GM10847 (cell line): ENCODE results near the gene ANK3.

Experiments used
- POLR2A ChIP-seq: IDR thresholded peaks from 2 replicates; pipeline ENCODE4 v1.6.1; 2011; ENCODE audit not compliant: insufficient read length; ENCODE audit errors: extremely low read depth

ANK3 gene

DNA sequence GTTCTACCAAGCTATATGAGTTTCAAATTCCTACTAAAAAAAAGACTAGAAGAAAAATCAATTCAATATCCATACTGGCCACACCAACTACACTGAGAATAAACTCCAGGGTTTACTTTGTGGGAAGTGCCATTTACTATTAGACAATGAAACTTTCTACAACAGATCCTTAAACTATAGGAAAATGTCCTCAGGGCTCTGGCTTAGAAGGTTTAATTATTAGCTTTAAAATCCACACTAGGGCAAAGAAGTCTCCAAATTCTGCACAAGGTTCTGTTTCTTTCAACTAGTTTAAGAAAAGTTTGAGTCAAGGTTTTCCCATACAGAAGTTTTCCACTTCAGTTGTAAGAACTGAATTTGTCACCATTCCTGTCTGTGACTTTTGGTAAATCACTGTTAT, 251.6 kb downstream of the ANK3 start:
- no peak for TF ChIP-seq POLR2A

- no peak for TF ChIP-seq POLR2A
Measured at GRCh38 chr10:60137292-60137992, 252.2 kb downstream of the ANK3 start.

DNA sequence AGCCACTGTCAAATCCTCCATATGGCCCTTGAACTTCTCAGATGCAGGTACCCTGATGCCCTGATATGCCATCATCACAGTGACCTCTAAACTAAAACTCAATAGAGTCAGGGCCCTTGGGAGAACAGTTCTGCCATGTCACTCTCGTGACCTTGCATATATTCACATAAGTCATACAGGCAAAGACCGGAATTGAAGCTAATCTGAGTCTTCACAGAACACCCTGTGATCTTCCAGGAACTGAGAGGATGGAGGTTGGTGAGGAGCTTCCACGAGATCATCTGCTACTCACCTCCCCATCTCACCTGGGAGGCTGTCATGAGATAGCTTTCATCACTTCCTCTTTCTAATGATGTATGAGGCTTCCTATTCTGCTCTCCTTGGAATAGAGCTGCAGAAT, 254.7 kb downstream of the ANK3 start:
- TF ChIP-seq POLR2A, result no peak

DNA sequence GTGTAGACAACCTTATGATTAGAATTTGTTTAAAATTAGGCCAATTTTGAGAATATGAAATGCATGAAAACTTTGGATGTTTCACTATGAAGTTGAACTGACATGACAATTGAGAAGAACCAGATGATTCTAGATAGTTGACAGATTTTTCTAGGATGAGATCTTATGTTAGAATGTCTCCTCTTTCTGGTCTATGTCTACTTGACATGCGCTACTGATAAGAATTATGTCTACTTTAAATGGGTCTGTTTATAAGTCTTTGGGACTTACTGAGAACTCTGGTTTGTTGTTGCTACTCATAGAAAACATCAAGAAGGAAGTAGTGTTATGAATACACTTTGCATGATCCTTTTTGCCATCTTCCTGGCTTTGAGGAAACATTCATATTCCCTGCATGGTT, 255.1 kb downstream of the ANK3 start:
- TF ChIP-seq POLR2A, result no peak

DNA sequence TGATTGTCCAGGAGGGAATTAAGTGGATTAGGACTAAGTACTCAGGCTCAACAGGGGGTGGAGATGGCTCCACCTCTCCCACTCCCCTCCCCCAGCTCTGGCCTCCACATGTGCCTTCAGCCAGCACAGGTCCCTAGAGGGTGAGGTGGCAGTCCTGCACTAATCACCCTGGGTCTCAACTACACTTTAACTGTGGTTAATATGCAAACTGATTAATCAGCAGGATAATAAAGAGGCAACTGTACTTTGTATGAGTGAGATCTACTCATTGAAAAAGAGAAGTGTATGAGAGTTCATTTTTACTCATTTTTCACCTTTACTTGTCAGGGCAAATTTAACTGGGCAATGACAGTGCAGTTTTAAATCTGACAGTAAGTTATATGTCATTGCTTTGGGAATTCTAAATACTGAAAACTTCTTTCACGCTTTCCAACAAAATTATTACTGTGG, 259.5 kb downstream of the ANK3 start:
- no peak for TF ChIP-seq POLR2A

DNA sequence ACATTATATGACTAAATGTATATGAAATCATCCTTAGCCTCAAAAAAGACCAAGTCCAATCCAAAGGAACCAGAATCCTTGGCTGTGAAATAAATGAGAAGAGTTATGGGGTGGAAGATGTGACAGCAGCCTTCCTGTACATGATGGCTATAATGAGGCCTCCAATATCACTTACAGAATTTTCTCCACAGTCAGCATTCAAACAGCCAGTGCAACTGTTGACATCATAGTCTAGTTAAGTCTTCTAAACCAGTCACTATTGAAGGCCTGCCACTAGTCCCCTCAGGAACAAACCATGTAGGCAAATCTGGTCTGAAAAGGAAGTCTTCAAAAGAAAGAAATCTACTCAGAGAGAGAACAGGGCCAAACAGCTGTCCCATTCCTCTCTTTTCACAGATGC, 263.8 kb downstream of the ANK3 start:
- no peak for TF ChIP-seq POLR2A

GRCh38 chr10:60124536-60124935, 265.1 kb downstream of the ANK3 start:
- no peak for TF ChIP-seq POLR2A

GRCh38 chr10:60123668-60124067, 266.0 kb downstream of the ANK3 start:
- TF ChIP-seq POLR2A, result no peak

GRCh38 chr10:60123172-60123571, 266.5 kb downstream of the ANK3 start:
- TF ChIP-seq POLR2A, result no peak

DNA sequence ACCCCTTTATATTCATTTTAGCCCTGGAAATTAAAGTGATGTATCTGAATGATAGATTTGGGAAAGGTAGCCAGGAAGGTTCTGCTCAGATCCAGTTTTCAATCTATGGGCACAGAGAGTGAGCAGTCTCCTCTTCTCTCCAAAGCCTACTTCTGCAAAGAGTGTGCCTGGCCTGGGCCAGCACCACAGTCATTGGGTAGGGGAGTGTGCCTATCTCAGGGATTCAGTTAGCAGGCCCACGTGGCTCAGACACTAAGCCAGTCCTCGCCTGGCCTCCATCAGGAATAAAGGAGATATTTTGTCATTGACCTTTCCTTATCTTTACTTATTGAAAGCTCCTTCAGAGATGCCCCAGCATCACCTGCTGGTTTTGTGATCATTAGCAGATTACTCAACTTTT, 267.5 kb downstream of the ANK3 start:
- no peak for TF ChIP-seq POLR2A

DNA sequence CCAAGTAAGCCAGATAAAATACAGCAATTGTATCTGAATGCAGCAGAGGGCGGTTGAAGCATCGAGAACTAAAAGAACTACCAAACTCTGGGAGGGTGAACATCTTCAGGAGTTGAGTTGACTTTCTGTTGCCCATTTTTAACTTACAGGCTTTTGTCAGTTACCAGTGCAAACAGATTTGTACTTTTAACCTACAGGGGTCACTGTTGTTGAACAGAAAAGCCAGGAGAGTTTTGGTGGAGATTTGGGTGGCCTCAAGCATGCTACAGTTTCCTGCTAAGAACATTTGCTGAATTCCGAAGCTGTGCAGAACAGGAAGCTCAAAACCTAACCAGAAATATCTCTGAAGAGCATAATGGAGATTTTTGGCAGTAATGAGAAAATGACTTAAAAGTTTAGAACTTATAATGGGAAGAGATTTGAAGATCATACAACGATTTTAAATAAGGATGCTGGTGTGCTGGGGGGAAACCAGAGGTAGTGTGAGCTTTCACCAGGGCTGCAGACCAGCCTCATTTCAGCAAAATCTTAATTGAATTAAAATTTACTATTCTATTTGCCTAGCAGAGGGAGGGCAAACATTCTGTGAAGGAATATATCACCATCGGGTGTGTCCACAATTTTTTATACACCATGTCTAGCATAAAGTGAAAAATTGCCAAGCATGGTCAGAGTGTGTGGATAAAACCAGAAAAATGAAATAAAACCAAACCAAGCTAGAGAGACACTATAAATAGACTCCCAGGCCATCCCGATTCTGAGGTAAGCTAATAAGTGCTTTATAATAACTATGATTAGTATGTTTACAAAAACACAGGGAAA, 274.7 kb downstream of the ANK3 start:
- no peak for TF ChIP-seq POLR2A

DNA sequence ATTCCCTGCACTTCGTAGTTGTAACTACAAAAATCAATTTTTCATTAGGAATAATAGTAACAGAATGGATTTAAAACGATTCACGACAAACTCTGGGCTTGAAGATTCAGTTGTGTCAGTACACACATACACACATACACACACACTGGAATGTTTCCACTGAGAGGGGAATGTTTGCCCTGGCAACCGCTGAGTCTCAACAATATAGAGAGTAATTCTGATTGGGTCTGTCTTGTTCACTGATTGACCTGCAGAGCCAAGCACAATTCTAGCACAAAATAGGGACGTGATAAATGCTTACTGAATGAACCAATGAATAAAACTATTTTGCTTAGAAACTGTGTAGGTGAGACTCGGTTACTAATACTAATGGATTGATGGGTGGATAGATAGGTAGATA, 278.9 kb downstream of the ANK3 start:
- TF ChIP-seq POLR2A, result no peak

GRCh38 chr10:60107308-60107976, 282.2 kb downstream of the ANK3 start:
- no peak for TF ChIP-seq POLR2A

DNA sequence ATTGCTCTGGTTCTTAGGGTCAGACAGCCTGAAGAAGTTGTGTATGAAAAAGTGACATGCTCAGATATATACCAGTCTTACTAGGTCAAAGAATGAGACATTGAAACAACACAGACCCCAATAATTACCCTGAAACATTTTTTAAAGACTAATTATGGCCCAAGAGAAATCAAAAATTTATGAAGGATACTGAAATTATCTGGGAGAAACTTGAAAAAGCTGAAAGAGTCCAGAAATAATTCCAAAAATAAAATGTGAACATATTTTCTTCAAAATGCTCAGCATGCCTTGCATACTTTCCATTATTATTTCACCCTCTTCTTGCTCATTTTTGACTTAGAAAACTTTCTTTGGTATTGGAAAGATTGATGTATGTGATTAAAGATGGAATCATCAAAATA, 284.4 kb downstream of the ANK3 start:
- no peak for TF ChIP-seq POLR2A

- no peak for TF ChIP-seq POLR2A
Measured at GRCh38 chr10:60101821-60102220, 287.9 kb downstream of the ANK3 start.
